ENCODE data around the gene VTI1B. TPM values are rescaled to one million over a fixed set of nuclear protein-coding genes. Genes with fewer than 3 reads are reported as not detected.

Gene VTI1B
- total and polyA plus RNA-seq, 2 experiments from 2014 or later, result 55.0 to 115 TPM

GRCh38 chr14:67653651-67654280, 20.7 kb downstream of the VTI1B start:
- H3K79me2 ChIP-seq, result peaks cover 3% of the 10 kb centered on the region
- 90% methylated on average over 6 of the region's 6 CpGs for WGBS (ENCODE audit: low lambda C conversion rate, missing lambda C conversion rate)
- H3K4me3 ChIP-seq, result no peak overlapping the region
- TF ChIP-seq EZH2phosphoT487 (IDR thresholded peaks at IDR 0.05; ENCODE audit: low read depth, severe bottlenecking, unreplicated experiment), result no peak
- TF ChIP-seq EZH2 (IDR thresholded peaks at IDR 0.05; ENCODE audit: borderline replicate concordance), result no peak
- TF ChIP-seq, protein P1, sequence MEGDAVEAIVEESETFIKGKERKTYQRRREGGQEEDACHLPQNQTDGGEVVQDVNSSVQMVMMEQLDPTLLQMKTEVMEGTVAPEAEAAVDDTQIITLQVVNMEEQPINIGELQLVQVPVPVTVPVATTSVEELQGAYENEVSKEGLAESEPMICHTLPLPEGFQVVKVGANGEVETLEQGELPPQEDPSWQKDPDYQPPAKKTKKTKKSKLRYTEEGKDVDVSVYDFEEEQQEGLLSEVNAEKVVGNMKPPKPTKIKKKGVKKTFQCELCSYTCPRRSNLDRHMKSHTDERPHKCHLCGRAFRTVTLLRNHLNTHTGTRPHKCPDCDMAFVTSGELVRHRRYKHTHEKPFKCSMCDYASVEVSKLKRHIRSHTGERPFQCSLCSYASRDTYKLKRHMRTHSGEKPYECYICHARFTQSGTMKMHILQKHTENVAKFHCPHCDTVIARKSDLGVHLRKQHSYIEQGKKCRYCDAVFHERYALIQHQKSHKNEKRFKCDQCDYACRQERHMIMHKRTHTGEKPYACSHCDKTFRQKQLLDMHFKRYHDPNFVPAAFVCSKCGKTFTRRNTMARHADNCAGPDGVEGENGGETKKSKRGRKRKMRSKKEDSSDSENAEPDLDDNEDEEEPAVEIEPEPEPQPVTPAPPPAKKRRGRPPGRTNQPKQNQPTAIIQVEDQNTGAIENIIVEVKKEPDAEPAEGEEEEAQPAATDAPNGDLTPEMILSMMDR (IDR thresholded peaks at IDR 0.05; ENCODE audit: poor library complexity), result no peak
- no peaks in the 10 kb centered on the region for H4K20me1 ChIP-seq (ENCODE audit: insufficient read depth, poor library complexity, severe bottlenecking)
- no peak for DNase-seq (ENCODE audit: low spot score)
- H3K4me2 ChIP-seq, result no peak overlapping the region
- H3K9me2 ChIP-seq (replicated peaks; ENCODE audit: insufficient read depth), result no peaks in the 10 kb centered on the region
- no peaks in the 10 kb centered on the region for H3K4me1 ChIP-seq (ENCODE audit: insufficient read depth)
- no peaks in the 10 kb centered on the region for H3K36me3 ChIP-seq (replicated peaks; ENCODE audit: insufficient read depth, low read depth)
- no peak overlapping the region for H2AFZ ChIP-seq
- H3K9me3 ChIP-seq (ENCODE audit: low read depth), result no peaks in the 10 kb centered on the region
- no peak overlapping the region for H3K27ac ChIP-seq
- H3K27me3 ChIP-seq, result no peaks in the 10 kb centered on the region

DNA sequence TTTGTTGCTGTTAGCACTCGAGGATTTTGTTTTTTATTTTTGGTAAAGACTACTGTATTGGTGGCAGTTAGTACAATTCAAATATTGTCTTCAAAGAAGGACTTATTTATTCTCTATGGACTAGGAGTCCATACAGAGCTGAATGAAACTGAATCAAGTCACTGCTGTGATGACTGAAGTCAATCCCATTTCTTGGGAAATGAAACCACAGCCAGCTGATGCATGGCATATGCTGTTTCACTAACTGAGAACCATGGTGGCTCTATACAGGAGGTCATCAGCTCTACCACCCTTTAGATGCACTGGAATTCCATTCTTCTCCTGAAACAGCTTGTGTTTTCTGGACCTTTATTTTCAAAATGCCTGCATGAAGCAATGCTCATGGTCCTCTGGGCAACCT, 22.2 kb downstream of the VTI1B start:
- no peaks in the 10 kb centered on the region for H3K79me2 ChIP-seq
- no peaks in the 10 kb centered on the region for H3K27me3 ChIP-seq
- H4K20me1 ChIP-seq (ENCODE audit: insufficient read depth, poor library complexity, severe bottlenecking), result no peaks in the 10 kb centered on the region
- 87% methylated on average over 1 of the region's 1 CpG for WGBS (ENCODE audit: low lambda C conversion rate, missing lambda C conversion rate)
- no peaks in the 10 kb centered on the region for H3K9me2 ChIP-seq (replicated peaks; ENCODE audit: insufficient read depth)
- DNase-seq (ENCODE audit: low spot score), result no peak
- TF ChIP-seq EZH2phosphoT487 (IDR thresholded peaks at IDR 0.05; ENCODE audit: low read depth, severe bottlenecking, unreplicated experiment) (no peak), EZH2 (IDR thresholded peaks at IDR 0.05; ENCODE audit: borderline replicate concordance) (no peak)
- TF ChIP-seq, protein P1 (IDR thresholded peaks at IDR 0.05; ENCODE audit: poor library complexity), result no peak
- no peak overlapping the region for H3K4me3 ChIP-seq
- no peaks in the 10 kb centered on the region for H3K9me3 ChIP-seq (ENCODE audit: low read depth)
- H2AFZ ChIP-seq, result no peak overlapping the region
- H3K4me2 ChIP-seq, result no peak overlapping the region
- no peaks in the 10 kb centered on the region for H3K36me3 ChIP-seq (replicated peaks; ENCODE audit: insufficient read depth, low read depth)
- H3K27ac ChIP-seq, result no peak overlapping the region
- no peaks in the 10 kb centered on the region for H3K4me1 ChIP-seq (ENCODE audit: insufficient read depth)

GRCh38 chr14:67650694-67651093, 23.7 kb downstream of the VTI1B start:
- Histone ChIP-seq H3K9me3 (ENCODE audit: low read depth) (no peaks in the 10 kb centered on the region), H2AFZ (no peak overlapping the region), H3K4me3 (no peak overlapping the region), H3K4me2 (no peak overlapping the region), H3K27ac (no peak overlapping the region), H4K20me1 (ENCODE audit: insufficient read depth, poor library complexity, severe bottlenecking) (no peaks in the 10 kb centered on the region), H3K79me2 (no peaks in the 10 kb centered on the region), H3K27me3 (no peaks in the 10 kb centered on the region), H3K4me1 (ENCODE audit: insufficient read depth) (no peaks in the 10 kb centered on the region), H3K36me3 (replicated peaks; ENCODE audit: insufficient read depth, low read depth) (no peaks in the 10 kb centered on the region), H3K9me2 (replicated peaks; ENCODE audit: insufficient read depth) (no peaks in the 10 kb centered on the region)
- no peak for DNase-seq (ENCODE audit: low spot score)
- WGBS (ENCODE audit: low lambda C conversion rate, missing lambda C conversion rate), result 94% methylated on average over 2 of the region's 2 CpGs
- TF ChIP-seq EZH2 (IDR thresholded peaks at IDR 0.05; ENCODE audit: borderline replicate concordance) (no peak), EZH2phosphoT487 (IDR thresholded peaks at IDR 0.05; ENCODE audit: low read depth, severe bottlenecking, unreplicated experiment) (no peak)
- TF ChIP-seq, protein P1 (IDR thresholded peaks at IDR 0.05; ENCODE audit: poor library complexity), result no peak
